HepG2 (cell line): ENCODE data around the gene NUP93. TPM values are rescaled to one million over a fixed set of nuclear protein-coding genes. Genes with fewer than 3 reads are reported as not detected.
A peak's percentile ranks its signal among the peaks of the same experiment; 100 is the strongest.

Source experiments
- AHR ChIP-seq: IDR thresholded peaks from 2 replicates; pipeline ENCODE4 v1.6.1; 2018; ENCODE audit warnings: missing genetic modification reagents, missing compliant biosample characterization
- ARNTL ChIP-seq: sonication (generic); formaldehyde crosslinking; IDR thresholded peaks from 2 replicates; pipeline ENCODE4 v1.4.0; 2020; ENCODE audit warnings: mild to moderate bottlenecking, missing genetic modification reagents
- BCL6 ChIP-seq: IDR thresholded peaks from 2 replicates; pipeline ENCODE4 v1.6.1; 2016; ENCODE audit warnings: missing genetic modification reagents, missing compliant biosample characterization
- DPF2 ChIP-seq: sonication (generic); formaldehyde crosslinking; IDR thresholded peaks from 2 replicates; pipeline ENCODE4 v1.4.0; 2020; ENCODE audit warnings: mild to moderate bottlenecking, low read depth, missing genetic modification reagents, borderline replicate concordance
- HNRNPH1 ChIP-seq: fragments of 200-400 bp; formaldehyde crosslinking; optimal IDR thresholded peaks from 2 replicates; pipeline ENCODE3; 2017; ENCODE audit warnings: mild to moderate bottlenecking, low read depth, low read length
- IKZF1 ChIP-seq: fragments of 450-650 bp; IDR thresholded peaks from 2 replicates; pipeline ENCODE4 v1.7.1; 2016
- REXO4 ChIP-seq: sonication (generic); formaldehyde crosslinking; IDR thresholded peaks from 2 replicates; pipeline ENCODE4 v1.8.0; 2022; ENCODE audit warnings: missing genetic modification reagents, mild to moderate bottlenecking, borderline replicate concordance
- RXRA ChIP-seq: sonication (generic); formaldehyde crosslinking; IDR thresholded peaks from 2 replicates; pipeline ENCODE4 v1.5.1; 2020; ENCODE audit warnings: missing genetic modification reagents
- TRIM24 ChIP-seq: sonication (generic); formaldehyde crosslinking; IDR thresholded peaks from 2 replicates; pipeline ENCODE4 v1.8.0; 2022; ENCODE audit warnings: mild to moderate bottlenecking, missing genetic modification reagents
- ZFP90 ChIP-seq: sonication (generic); formaldehyde crosslinking; IDR thresholded peaks from 2 replicates; pipeline ENCODE4 v1.8.0; 2022; ENCODE audit warnings: missing genetic modification reagents, mild to moderate bottlenecking, inconsistent platforms, borderline replicate concordance
- ZNF263 ChIP-seq: sonication (generic); formaldehyde crosslinking; IDR thresholded peaks from 2 replicates; pipeline ENCODE4 v1.4.0; 2020; ENCODE audit warnings: missing genetic modification reagents
- ZNF329 ChIP-seq: sonication (generic); formaldehyde crosslinking; IDR thresholded peaks from 2 replicates; pipeline ENCODE4 v1.9.0; 2021; ENCODE audit warnings: low read depth, mild to moderate bottlenecking, missing genetic modification reagents
- ZNF879 ChIP-seq: sonication (generic); formaldehyde crosslinking; IDR thresholded peaks from 2 replicates; pipeline ENCODE4 v1.8.1; 2023; ENCODE audit warnings: missing genetic modification reagents
- ZSCAN9 ChIP-seq: IDR thresholded peaks from 2 replicates; pipeline ENCODE4 v1.6.1; 2016; ENCODE audit warnings: borderline replicate concordance
- polyA plus RNA-seq, 8 experiments: library from polyadenylated mRNA; depleted of rRNA in 3 of 8; stranded (reverse) in 7 of 8; unstranded in 1 of 8; fragments of >200 nt; fragmentation: Illumina TruSeq in 4 of 8; extraction: Trizol in 4 of 8; gene quantifications; 2 replicates each; pipeline versions ENCODE4 v1.2.1 to v1.2.3, GENCODE V29; 2011 to 2016; ENCODE audit warnings: low read depth in 4 of 8, missing spikeins in 1 of 8, mixed read lengths in 1 of 8; ENCODE audit not compliant: insufficient read depth in 1 of 8
- total RNA-seq, 5 experiments: library from RNA; depleted of rRNA; stranded (reverse); fragments of >200 nt; fragmentation: Illumina TruSeq; extraction: Trizol; gene quantifications; 2 replicates each; pipeline ENCODE4 v1.2.3, GENCODE V29; 2016; ENCODE audit warnings: low read depth in 1 of 5
- TF ChIP-seq, protein P1 (sequence below): sonication (generic); formaldehyde crosslinking; IDR thresholded peaks from 2 replicates; pipeline ENCODE4 v1.8.0; 2022; ENCODE audit warnings: mild to moderate bottlenecking, missing genetic modification reagents
- TF ChIP-seq, protein P2 (sequence below): sonication (generic); formaldehyde crosslinking; IDR thresholded peaks from 2 replicates; pipeline ENCODE4 v1.4.0; 2020; ENCODE audit warnings: mild to moderate bottlenecking, missing genetic modification reagents
- TF ChIP-seq, protein P3 (sequence below): sonication (generic); formaldehyde crosslinking; IDR thresholded peaks from 2 replicates; pipeline ENCODE4; 2020; ENCODE audit warnings: missing genetic modification reagents, mild to moderate bottlenecking, borderline replicate concordance
- TF ChIP-seq, protein P4 (sequence below): sonication (generic); formaldehyde crosslinking; IDR thresholded peaks from 2 replicates; pipeline ENCODE4 v1.5.1; 2020; ENCODE audit warnings: missing genetic modification reagents, mild to moderate bottlenecking, borderline replicate concordance
- TF ChIP-seq, protein P5 (sequence below): sonication (generic); formaldehyde crosslinking; IDR thresholded peaks from 2 replicates; pipeline ENCODE4 v1.4.0; 2020; ENCODE audit warnings: missing genetic modification reagents

Gene NUP93
- total and polyA plus RNA-seq, 2 of the 13 experiments (the other 11 are each of a cell fraction or from before 2014, with no cell fraction given) = 58.5 to 140 TPM

DNA sequence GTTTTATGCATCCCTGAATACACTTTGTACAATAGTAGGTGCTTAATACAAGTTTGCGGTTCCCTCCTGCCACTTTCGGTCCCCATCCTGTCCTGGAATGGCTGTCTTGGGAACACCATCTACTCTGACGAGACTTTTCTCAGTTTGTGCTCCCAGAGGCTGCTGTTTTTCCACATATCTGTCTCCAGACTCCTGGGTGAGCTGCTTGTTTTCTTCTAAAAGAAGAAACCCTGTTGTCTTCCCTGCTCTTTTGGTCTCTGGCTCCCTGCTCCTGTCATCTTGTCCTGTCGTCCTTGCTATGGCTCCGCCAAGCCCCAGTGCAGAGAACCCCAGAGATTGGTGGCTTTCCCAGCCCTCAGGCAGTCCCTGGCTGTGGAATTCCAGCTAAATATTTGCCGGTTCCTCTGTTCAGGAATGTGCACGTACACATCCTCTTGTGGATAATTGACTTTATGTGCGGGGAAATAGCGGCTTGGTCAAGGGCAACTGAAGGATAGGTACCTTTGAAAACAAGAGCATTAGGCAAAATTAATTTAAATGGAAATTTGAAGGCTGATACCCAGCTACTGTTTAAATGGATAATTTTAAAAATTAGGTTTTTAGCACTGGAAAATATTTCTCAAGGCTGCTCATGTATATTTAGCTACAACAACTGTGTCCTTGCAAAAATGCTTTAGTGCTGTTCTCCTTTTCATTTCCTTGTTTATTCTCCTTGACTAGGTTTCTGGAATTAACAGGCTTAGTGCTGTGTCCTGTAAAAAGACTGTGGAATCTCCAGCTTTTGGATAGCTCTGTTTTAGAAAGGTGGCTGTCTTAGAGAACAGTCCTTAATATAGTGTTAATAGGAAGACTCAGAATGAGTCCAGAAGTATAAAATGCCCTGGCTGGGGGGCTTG lies 84.9 kb downstream of the NUP93 start (continued):
- TF ChIP-seq, protein P1, sequence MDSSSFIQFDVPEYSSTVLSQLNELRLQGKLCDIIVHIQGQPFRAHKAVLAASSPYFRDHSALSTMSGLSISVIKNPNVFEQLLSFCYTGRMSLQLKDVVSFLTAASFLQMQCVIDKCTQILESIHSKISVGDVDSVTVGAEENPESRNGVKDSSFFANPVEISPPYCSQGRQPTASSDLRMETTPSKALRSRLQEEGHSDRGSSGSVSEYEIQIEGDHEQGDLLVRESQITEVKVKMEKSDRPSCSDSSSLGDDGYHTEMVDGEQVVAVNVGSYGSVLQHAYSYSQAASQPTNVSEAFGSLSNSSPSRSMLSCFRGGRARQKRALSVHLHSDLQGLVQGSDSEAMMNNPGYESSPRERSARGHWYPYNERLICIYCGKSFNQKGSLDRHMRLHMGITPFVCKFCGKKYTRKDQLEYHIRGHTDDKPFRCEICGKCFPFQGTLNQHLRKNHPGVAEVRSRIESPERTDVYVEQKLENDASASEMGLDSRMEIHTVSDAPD (CRISPR knock-in tag) = 0 out of 2 replicates have a peak, but pooled peaks have one; percentile 67
- TF ChIP-seq AHR = no peak
- TF ChIP-seq ZSCAN9 (CRISPR knock-in tag) = peak; percentile 63; the same call in 1 of the 2 replicates
- no peak for TF ChIP-seq ZFP90 (CRISPR knock-in tag)
- TF ChIP-seq ZNF263 (CRISPR knock-in tag) = no peak
- no peak for TF ChIP-seq IKZF1
- no peak for TF ChIP-seq REXO4 (CRISPR knock-in tag)
- TF ChIP-seq, protein P2, sequence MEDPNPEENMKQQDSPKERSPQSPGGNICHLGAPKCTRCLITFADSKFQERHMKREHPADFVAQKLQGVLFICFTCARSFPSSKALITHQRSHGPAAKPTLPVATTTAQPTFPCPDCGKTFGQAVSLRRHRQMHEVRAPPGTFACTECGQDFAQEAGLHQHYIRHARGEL (CRISPR knock-in tag) = no peak
- TF ChIP-seq, protein P3, sequence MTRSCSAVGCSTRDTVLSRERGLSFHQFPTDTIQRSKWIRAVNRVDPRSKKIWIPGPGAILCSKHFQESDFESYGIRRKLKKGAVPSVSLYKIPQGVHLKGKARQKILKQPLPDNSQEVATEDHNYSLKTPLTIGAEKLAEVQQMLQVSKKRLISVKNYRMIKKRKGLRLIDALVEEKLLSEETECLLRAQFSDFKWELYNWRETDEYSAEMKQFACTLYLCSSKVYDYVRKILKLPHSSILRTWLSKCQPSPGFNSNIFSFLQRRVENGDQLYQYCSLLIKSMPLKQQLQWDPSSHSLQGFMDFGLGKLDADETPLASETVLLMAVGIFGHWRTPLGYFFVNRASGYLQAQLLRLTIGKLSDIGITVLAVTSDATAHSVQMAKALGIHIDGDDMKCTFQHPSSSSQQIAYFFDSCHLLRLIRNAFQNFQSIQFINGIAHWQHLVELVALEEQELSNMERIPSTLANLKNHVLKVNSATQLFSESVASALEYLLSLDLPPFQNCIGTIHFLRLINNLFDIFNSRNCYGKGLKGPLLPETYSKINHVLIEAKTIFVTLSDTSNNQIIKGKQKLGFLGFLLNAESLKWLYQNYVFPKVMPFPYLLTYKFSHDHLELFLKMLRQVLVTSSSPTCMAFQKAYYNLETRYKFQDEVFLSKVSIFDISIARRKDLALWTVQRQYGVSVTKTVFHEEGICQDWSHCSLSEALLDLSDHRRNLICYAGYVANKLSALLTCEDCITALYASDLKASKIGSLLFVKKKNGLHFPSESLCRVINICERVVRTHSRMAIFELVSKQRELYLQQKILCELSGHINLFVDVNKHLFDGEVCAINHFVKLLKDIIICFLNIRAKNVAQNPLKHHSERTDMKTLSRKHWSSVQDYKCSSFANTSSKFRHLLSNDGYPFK (CRISPR knock-in tag) = peak; percentile 78; the same call in 1 of the 2 replicates
- peak; percentile 93 for TF ChIP-seq BCL6 (CRISPR knock-in tag)
- peak; percentile 47; the same call in 1 of the 2 replicates for TF ChIP-seq ARNTL (CRISPR knock-in tag)
- no peak for TF ChIP-seq HNRNPH1
- TF ChIP-seq TRIM24 (CRISPR knock-in tag) = no peak
- no peak for TF ChIP-seq ZNF879
- TF ChIP-seq, protein P4, sequence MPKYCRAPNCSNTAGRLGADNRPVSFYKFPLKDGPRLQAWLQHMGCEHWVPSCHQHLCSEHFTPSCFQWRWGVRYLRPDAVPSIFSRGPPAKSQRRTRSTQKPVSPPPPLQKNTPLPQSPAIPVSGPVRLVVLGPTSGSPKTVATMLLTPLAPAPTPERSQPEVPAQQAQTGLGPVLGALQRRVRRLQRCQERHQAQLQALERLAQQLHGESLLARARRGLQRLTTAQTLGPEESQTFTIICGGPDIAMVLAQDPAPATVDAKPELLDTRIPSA = no peak
- peak; percentile 84 for TF ChIP-seq DPF2 (CRISPR knock-in tag)
- peak; percentile 34; the same call in 1 of the 2 replicates for TF ChIP-seq RXRA
- TF ChIP-seq, protein P5, sequence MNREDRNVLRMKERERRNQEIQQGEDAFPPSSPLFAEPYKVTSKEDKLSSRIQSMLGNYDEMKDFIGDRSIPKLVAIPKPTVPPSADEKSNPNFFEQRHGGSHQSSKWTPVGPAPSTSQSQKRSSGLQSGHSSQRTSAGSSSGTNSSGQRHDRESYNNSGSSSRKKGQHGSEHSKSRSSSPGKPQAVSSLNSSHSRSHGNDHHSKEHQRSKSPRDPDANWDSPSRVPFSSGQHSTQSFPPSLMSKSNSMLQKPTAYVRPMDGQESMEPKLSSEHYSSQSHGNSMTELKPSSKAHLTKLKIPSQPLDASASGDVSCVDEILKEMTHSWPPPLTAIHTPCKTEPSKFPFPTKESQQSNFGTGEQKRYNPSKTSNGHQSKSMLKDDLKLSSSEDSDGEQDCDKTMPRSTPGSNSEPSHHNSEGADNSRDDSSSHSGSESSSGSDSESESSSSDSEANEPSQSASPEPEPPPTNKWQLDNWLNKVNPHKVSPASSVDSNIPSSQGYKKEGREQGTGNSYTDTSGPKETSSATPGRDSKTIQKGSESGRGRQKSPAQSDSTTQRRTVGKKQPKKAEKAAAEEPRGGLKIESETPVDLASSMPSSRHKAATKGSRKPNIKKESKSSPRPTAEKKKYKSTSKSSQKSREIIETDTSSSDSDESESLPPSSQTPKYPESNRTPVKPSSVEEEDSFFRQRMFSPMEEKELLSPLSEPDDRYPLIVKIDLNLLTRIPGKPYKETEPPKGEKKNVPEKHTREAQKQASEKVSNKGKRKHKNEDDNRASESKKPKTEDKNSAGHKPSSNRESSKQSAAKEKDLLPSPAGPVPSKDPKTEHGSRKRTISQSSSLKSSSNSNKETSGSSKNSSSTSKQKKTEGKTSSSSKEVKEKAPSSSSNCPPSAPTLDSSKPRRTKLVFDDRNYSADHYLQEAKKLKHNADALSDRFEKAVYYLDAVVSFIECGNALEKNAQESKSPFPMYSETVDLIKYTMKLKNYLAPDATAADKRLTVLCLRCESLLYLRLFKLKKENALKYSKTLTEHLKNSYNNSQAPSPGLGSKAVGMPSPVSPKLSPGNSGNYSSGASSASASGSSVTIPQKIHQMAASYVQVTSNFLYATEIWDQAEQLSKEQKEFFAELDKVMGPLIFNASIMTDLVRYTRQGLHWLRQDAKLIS = peak; percentile 61; the same call in 1 of the 2 replicates
- TF ChIP-seq ZNF329 = no peak
